HFF-Myc (cell line): ENCODE data around the gene FOXL1.

Source experiments
- DNase-seq: peaks from one replicate; pipeline ENCODE4 v3.0.0-alpha.2; 2011; ENCODE audit warnings: low read depth; ENCODE audit errors: extremely low read depth
- H3K4me3 ChIP-seq: replicated peaks from 2 replicates; pipeline ENCODE4 v1.5.1; 2011; ENCODE audit warnings: low read depth, mild to moderate bottlenecking, control low read depth, low read length
- CTCF ChIP-seq: IDR thresholded peaks from 2 replicates; pipeline ENCODE4 v1.5.1; 2012; ENCODE audit warnings: mild to moderate bottlenecking, low read depth, low read length, control low read depth; ENCODE audit errors: missing control alignments

FOXL1 gene

DNA sequence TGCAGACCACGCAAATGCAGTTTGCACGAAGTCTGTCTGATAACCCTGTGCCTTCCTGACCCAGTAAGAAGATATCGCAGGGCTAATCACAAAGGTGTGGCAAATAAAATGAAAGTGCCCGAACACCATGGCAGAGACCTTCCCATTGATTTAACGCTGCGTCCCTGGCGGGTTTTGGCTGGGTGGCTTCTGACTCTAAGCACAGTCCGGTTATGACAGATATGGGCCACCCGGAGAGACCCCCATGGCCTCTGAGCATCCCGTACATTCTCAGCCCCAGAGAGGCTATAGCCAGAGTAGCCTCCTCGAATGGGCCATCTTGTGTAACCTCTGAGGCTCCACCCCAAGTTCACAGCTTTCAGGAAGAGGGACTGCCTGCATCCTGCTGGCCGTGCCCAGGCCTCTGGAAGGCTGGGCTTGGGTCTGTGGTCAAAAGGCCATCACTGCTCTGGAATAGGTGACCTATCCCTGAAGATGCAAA, 6.3 kb upstream of the FOXL1 start:
- no peak for DNase-seq
- TF ChIP-seq CTCF, result no peak
- H3K4me3 ChIP-seq, result no peak overlapping the region

DNA sequence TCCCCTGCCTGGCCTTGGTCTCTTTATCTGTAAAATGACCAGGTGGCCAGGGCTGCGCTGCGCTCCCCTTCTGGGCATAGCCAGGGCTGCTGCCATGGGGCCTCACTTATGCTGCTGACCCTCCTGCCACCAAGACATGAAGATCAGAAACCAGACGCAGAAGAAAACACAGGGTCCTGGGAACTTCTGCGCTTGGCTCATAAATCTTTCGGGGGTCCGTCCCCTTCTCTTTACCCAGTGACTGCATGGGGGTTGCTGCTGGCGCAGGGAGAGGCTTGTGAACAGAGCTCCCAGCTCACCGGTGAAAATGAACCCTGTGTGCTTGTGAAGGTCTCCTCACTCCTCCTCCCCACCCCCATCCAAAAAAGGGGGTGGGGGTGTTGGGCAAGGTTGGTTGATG, 5.7 kb upstream of the FOXL1 start:
- DNase-seq, result no peak
- H3K4me3 ChIP-seq, result no peak overlapping the region
- TF ChIP-seq CTCF, result no peak

- DNase-seq, result no peak
- no peak for TF ChIP-seq CTCF
- H3K4me3 ChIP-seq, result no peak overlapping the region
Measured at GRCh38 chr16:86573215-86573614, 5.1 kb upstream of the FOXL1 start.

DNA sequence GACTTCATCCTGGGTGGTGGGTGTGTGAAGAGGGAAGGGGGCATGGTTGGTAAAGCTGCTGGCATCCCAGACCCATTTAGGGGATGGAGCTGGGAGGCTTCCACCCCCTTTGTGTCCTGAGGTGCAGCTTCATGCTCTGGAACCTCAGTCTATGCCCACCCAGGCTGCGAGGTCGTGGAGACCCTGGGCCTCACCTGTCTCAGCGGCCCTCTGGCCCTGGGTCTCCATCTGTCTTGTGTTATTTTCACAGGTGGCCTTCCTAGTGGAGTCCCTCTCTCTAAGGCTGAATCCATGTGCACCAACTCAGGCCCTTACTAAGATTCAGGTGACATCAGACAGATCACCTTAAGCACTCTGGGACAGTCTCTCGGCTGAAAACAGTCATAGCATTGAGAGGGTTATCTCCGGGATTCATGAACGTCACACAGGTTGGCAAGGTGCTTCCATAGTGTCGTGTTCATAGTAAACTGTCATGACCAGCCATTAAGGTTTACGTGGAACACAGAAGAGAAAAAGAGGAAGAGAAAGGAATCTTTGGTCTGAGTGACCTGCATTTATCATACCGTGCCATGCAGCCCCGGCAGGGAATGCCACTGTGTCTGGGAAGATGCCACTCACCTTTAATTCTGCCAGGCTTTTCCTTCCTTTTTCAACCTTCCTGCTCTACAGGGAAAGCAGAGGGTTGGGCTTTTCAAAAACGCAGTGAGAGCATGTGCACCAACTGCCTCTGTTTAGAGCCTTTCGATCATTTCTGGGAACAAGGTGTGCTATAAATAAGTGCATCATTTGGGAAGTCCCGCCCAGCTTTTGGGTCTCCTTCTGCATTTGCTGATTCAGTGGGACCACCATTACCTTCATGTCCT, 4.5 kb upstream of the FOXL1 start:
- H3K4me3 ChIP-seq, result no peak overlapping the region
- no peak for DNase-seq
- TF ChIP-seq CTCF, result no peak

DNA sequence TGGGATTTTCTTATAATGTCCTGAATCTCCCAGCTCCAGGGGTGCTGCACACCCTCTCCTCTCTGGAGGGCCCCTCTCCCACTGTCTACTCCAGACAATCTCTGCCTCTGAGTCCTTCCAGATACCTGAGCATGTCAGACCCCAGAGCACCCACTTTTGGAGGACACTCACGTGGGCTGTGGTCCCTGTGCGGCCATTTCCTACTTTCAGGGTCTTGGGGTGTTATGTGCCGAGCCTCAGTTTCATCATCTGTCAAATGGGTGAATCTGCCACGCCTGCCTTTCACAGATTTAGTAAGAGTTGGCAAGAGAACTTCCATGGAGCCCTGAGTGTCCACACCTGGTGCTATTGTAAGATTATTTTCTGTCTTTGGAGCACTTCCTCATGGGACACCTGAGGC, 3.7 kb upstream of the FOXL1 start:
- no peak overlapping the region for H3K4me3 ChIP-seq
- no peak for DNase-seq
- no peak for TF ChIP-seq CTCF

DNA sequence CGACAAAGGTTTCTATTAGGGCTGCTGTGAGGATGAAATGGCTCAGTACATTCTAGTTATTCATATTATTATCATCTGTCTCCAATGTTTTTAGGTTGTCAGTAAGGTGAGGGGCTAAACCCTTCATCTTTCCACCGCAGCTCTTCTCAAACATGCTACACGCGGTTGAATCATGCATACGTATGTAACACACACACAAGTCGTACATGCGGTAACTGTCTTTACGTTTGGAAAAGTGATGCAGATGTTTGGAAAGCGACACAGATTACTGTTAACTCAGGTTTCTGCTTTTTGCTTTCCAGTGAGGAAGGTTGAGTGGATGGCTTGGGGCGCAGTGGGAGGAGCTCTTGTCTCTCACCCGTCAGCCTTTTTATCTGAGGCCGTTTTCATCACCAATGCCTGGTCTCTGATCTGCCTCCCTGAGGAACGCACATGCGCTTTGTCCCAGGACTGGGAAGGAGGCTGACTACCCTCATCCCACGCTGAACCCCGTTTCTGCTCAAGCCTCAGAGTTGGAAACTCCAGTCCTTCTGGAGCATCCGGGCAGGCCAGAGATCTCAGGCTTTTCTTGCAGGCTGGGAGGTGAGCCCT, 3.2 kb upstream of the FOXL1 start:
- H3K4me3 ChIP-seq, result peak overlapping the region; percentile 64
- no peak for TF ChIP-seq CTCF
- DNase-seq, result no peak
